ENCODE data around the gene SLC39A6. TPM values are rescaled to one million over a fixed set of nuclear protein-coding genes. Genes with fewer than 3 reads are reported as not detected.

The SLC39A6 gene
- total and polyA plus RNA-seq, 2 of the 13 experiments (the other 11 are each of a cell fraction or from before 2014, with no cell fraction given): 41.7 to 59.2 TPM

GRCh38 chr18:36158266-36158867 is 29.2 kb upstream of the SLC39A6 start:
- FAIRE-seq (no peak), DNase-seq (ENCODE audit: low spot score) (no peak), ATAC-seq (no peak)
- H3K4me3 ChIP-seq (replicated peaks in 1 of 3; ENCODE audit: insufficient read depth in 1 of 3, low read depth in 2 of 3, low read length in 3 of 3): no peak overlapping the region
- H3K4me2 ChIP-seq (ENCODE audit: low read depth, low read length): no peak overlapping the region
- H2AFZ ChIP-seq (ENCODE audit: low read length): no peak overlapping the region
- H3K9me3 ChIP-seq (ENCODE audit: low read length): no peaks in the 10 kb centered on the region
- POLR2A ChIA-PET: no interaction called here
- no peak for TF ChIP-seq ATF2 (CRISPR knock-in tag; IDR thresholded peaks at IDR 0.05)
- TF ChIP-seq FOXK1 (CRISPR knock-in tag; IDR thresholded peaks at IDR 0.05; ENCODE audit: borderline replicate concordance, low read depth): no peak
- no peak for TF ChIP-seq KLF12 (CRISPR knock-in tag; IDR thresholded peaks at IDR 0.05; ENCODE audit: borderline replicate concordance)
- no peak for TF ChIP-seq SNAPC5 (CRISPR knock-in tag; IDR thresholded peaks at IDR 0.05; ENCODE audit: borderline replicate concordance)
- TF ChIP-seq ZNF441 (CRISPR knock-in tag; IDR thresholded peaks at IDR 0.05; ENCODE audit: borderline replicate concordance): no peak
- no peak for TF ChIP-seq SMARCE1 (IDR thresholded peaks at IDR 0.05; ENCODE audit: borderline replicate concordance)
- no peak for TF ChIP-seq ZNF503 (CRISPR knock-in tag; IDR thresholded peaks at IDR 0.05)
- TF ChIP-seq KDM3A (CRISPR knock-in tag; IDR thresholded peaks at IDR 0.05; ENCODE audit: low read depth): no peak
- H3K79me2 ChIP-seq (ENCODE audit: insufficient read depth, low read length): peaks cover 5% of the 10 kb centered on the region
- peaks cover 15 to 87% of the 10 kb centered on the region in 2 experiments for H3K36me3 ChIP-seq (replicated peaks in 1 of 2; ENCODE audit: control insufficient read depth in 1 of 2, insufficient read depth in 2 of 2, low read length in 2 of 2)
- H3K9ac ChIP-seq (ENCODE audit: insufficient read depth, low read depth, low read length): no peak overlapping the region
- 92% methylated on average over 5 of the region's 5 CpGs for WGBS (ENCODE audit: low lambda C conversion rate)
- H3K27ac ChIP-seq (ENCODE audit: extremely low read length, insufficient read depth, low read length): no peak overlapping the region
- intact Hi-C loops (cut with micrococcal nuclease; ENCODE audit: unreplicated experiment) (no loop called here), in situ Hi-C loops (cut with HindIII; ENCODE audit: extremely low pct_ligation_motif_present, low pct_unique_long_range_greater_than_20kb) (no loop called here)
- CTCF ChIA-PET (ENCODE audit: low intra/inter-chr PET ratio, low total read pairs): no interaction called here
- H4K20me1 ChIP-seq (ENCODE audit: insufficient read depth, low read length): no peaks in the 10 kb centered on the region
- no TSS peak for BruUV-seq (replicated peaks)
- H3K4me1 ChIP-seq (ENCODE audit: insufficient read depth, low read length): peaks cover 11% of the 10 kb centered on the region
- no peaks in the 10 kb centered on the region for H3K27me3 ChIP-seq (ENCODE audit: control insufficient read depth in 1 of 2, insufficient read depth in 2 of 2, low read length in 2 of 2)
